ENCODE measurements around the gene SKP1.

- TF ChIP-seq POLR2A (IDR thresholded peaks at IDR 0.05) (no peak), CTCF (IDR thresholded peaks at IDR 0.05) (peak in 1 of 6 experiments; percentile 4)
Observed at GRCh38 chr5:134114886-134115805, 61.6 kb downstream of the SKP1 start.
